Esophagus muscularis mucosa (tissue), 4 donors: ENCODE measurements around the gene CPEB1. TPM values are rescaled to one million over a fixed set of nuclear protein-coding genes. Genes with fewer than 3 reads are reported as not detected.
A peak's percentile ranks its signal among the peaks of the same experiment; 100 is the strongest.

Source experiments
- DNase-seq: peaks from one replicate; pipeline ENCODE4 v3.0.0-alpha.2; 2017; ENCODE audit errors: extremely low spot score
- H3K27ac ChIP-seq, 4 donors: fragments of 200-600 bp; sonication (generic); replicated peaks in 1 of 4; 1 replicate in 3 of 4; 2 replicates in 1 of 4; pipeline ENCODE4 v1.5.1; 2016 to 2019; ENCODE audit warnings: mild to moderate bottlenecking in 1 of 4
- H3K27me3 ChIP-seq, 4 donors: fragments of 200-600 bp; sonication (generic); one replicate each; pipeline versions ENCODE4 v1.5.1 to v1.6.0; 2016 to 2019
- H3K36me3 ChIP-seq, 4 donors: fragments of 200-600 bp; sonication (generic); one replicate each; pipeline ENCODE4 v1.5.1; 2016 to 2019
- H3K4me1 ChIP-seq, 4 donors: fragments of 200-600 bp; sonication (generic); one replicate each; pipeline ENCODE4 v1.5.1; 2016 to 2019
- H3K4me3 ChIP-seq, 4 donors: fragments of 200-600 bp; sonication (generic); 1 replicate in 2 of 4; 2 replicates in 2 of 4; pipeline ENCODE4 v1.5.1; 2016 to 2019; ENCODE audit warnings: mild to moderate bottlenecking in 4 of 4, moderate library complexity in 1 of 4
- H3K9me3 ChIP-seq, 4 donors: fragments of 200-600 bp; sonication (generic); 1 replicate in 3 of 4; 2 replicates in 1 of 4; pipeline ENCODE4 v1.5.1; 2016 to 2019
- CTCF ChIP-seq, 3 experiments: fragments of 200-600 bp in 2 of 3; fragments of 450-650 bp in 1 of 3; sonication (generic) in 2 of 3; IDR thresholded peaks; one replicate each; pipeline ENCODE4 v1.5.1; 2017 to 2019; ENCODE audit warnings: antibody characterized with exemption in 3 of 3, mild to moderate bottlenecking in 2 of 3, moderate library complexity in 1 of 3
- EP300 ChIP-seq: sonication (generic); formaldehyde crosslinking; IDR thresholded peaks from one replicate; pipeline ENCODE4 v1.6.1; 2017; ENCODE audit warnings: antibody characterized with exemption
- POLR2A ChIP-seq: fragments of 450-650 bp; IDR thresholded peaks from one replicate; pipeline ENCODE4 v1.6.1; 2017; ENCODE audit warnings: antibody characterized with exemption, moderate library complexity, mild to moderate bottlenecking, low read depth
- POLR2AphosphoS5 ChIP-seq, 2 donors: sonication (generic); formaldehyde crosslinking; IDR thresholded peaks; one replicate each; pipeline ENCODE4 v1.6.1; 2017; ENCODE audit warnings: antibody characterized with exemption in 2 of 2
- WGBS: methylation state at CpG from one replicate; pipeline ENCODE4 v1.1.5; 2018; 5-methylcytosine and 5-hydroxymethylcytosine counted together
- intact Hi-C: fragments of 100-400 bp; cut with DNase I; formaldehyde crosslinking; loops from one replicate; pipeline ENCODE4 v1.15.1; 2023
- total RNA-seq, 4 donors: library from RNA; depleted of rRNA; stranded (reverse); fragments of >200 nt; gene quantifications; one replicate each; pipeline versions ENCODE4 v1.1.0 to v1.2.1, GENCODE V29; 2016

Gene CPEB1
- total RNA-seq, 4 donors from 2014 or later: 5.6 to 8.1 (median 5.9) TPM

GRCh38 chr15:82681371-82681770, 34.2 kb upstream of the CPEB1 start:
- H3K4me3 ChIP-seq: no peak overlapping the region
- peaks cover 0 to 71% (median 10%) of the 10 kb centered on the region in 4 donors for H3K27me3 ChIP-seq
- intact Hi-C loops: no loop called here
- DNase-seq: no peak
- no peaks in the 10 kb centered on the region for H3K9me3 ChIP-seq
- no peak overlapping the region for H3K27ac ChIP-seq
- TF ChIP-seq EP300 (no peak), CTCF (IDR thresholded peaks at IDR 0.05) (no peak), POLR2AphosphoS5 (IDR thresholded peaks at IDR 0.05) (no peak), POLR2A (no peak)
- 85% methylated on average over 9 of the region's 10 CpGs for WGBS
- H3K4me1 ChIP-seq: peaks cover 5 to 12% (median 10%) of the 10 kb centered on the region in 4 donors
- no peaks in the 10 kb centered on the region for H3K36me3 ChIP-seq

GRCh38 chr15:82680200-82681102, 33.3 kb upstream of the CPEB1 start:
- Histone ChIP-seq H3K36me3 (no peaks in the 10 kb centered on the region), H3K4me3 (peak overlapping the region; percentile 21 to 48 (median 31)), H3K27me3 (peaks cover 0 to 71% (median 10%) of the 10 kb centered on the region in 4 donors), H3K4me1 (peaks cover 5 to 12% (median 10%) of the 10 kb centered on the region in 4 donors), H3K9me3 (no peaks in the 10 kb centered on the region), H3K27ac (no peak overlapping the region)
- no peak for DNase-seq
- 4% methylated on average over 14 of the region's 76 CpGs for WGBS
- TF ChIP-seq POLR2A: no peak
- no peak for TF ChIP-seq POLR2AphosphoS5 (IDR thresholded peaks at IDR 0.05)
- no peak for TF ChIP-seq EP300
- no peak for TF ChIP-seq CTCF (IDR thresholded peaks at IDR 0.05)
- intact Hi-C loops: no loop called here

GRCh38 chr15:82679626-82680199, 32.5 kb upstream of the CPEB1 start:
- H3K36me3 ChIP-seq: no peaks in the 10 kb centered on the region
- peaks cover 5 to 12% (median 10%) of the 10 kb centered on the region in 4 donors for H3K4me1 ChIP-seq
- DNase-seq: no peak
- no peak overlapping the region for H3K27ac ChIP-seq
- WGBS: 47% methylated on average over 7 of the region's 19 CpGs
- peak overlapping the region in 2 of 4 donors; percentile 30 to 48 for H3K4me3 ChIP-seq
- H3K9me3 ChIP-seq: no peaks in the 10 kb centered on the region
- H3K27me3 ChIP-seq: peaks cover 0 to 71% (median 10%) of the 10 kb centered on the region in 4 donors
- intact Hi-C loops: no loop called here
- TF ChIP-seq CTCF (IDR thresholded peaks at IDR 0.05): no peak
- TF ChIP-seq POLR2AphosphoS5 (IDR thresholded peaks at IDR 0.05): no peak
- TF ChIP-seq POLR2A: no peak
- TF ChIP-seq EP300: no peak

- TF ChIP-seq POLR2A: no peak
- 53% methylated on average over 3 of the region's 7 CpGs for WGBS
- DNase-seq: no peak
Observed at GRCh38 chr15:82677720-82678323, 30.7 kb upstream of the CPEB1 start.

GRCh38 chr15:82674873-82675272, 27.7 kb upstream of the CPEB1 start:
- TF ChIP-seq EP300 (no peak), POLR2A (no peak), CTCF (IDR thresholded peaks at IDR 0.05) (no peak), POLR2AphosphoS5 (IDR thresholded peaks at IDR 0.05) (no peak)
- intact Hi-C loops: no loop called here
- 83% methylated on average over 2 of the region's 2 CpGs for WGBS
- H3K4me3 ChIP-seq: no peak overlapping the region
- H3K27me3 ChIP-seq: peaks cover 0 to 22% (median under 1%) of the 10 kb centered on the region in 4 donors
- H3K9me3 ChIP-seq: no peaks in the 10 kb centered on the region
- no peaks in the 10 kb centered on the region for H3K36me3 ChIP-seq
- H3K27ac ChIP-seq: no peak overlapping the region
- DNase-seq: no peak
- H3K4me1 ChIP-seq: peaks cover 0 to 1% (median under 1%) of the 10 kb centered on the region in 4 donors

More at GRCh38 chr15:82677720-82678323, 30.7 kb upstream of the CPEB1 start:
- peaks cover 5 to 12% (median 10%) of the 10 kb centered on the region in 4 donors for H3K4me1 ChIP-seq
- no peak overlapping the region for H3K27ac ChIP-seq
- H3K4me3 ChIP-seq: no peak overlapping the region
- intact Hi-C loops: no loop called here
- peaks cover 0 to 52% (median 10%) of the 10 kb centered on the region in 4 donors for H3K27me3 ChIP-seq
- no peaks in the 10 kb centered on the region for H3K36me3 ChIP-seq
- no peaks in the 10 kb centered on the region for H3K9me3 ChIP-seq
